Endothelial cell of umbilical vein (primary cell): ENCODE results near the gene TULP4. TPM values are rescaled to one million over a fixed set of nuclear protein-coding genes. Genes with fewer than 3 reads are reported as not detected.

Experiments used
- BruUV-seq: library from RNA; stranded (reverse); fragments of 400-500 nt; replicated peaks from 2 replicates; lab custom pipeline; 2021; lab: Mats Ljungman, UMichigan
- CTCF ChIA-PET: fragments of 300-600, 350-600 bp; sonication (Branson Sonifier 250); formaldehyde crosslinking; loops from one replicate; lab custom pipeline; 2021; ENCODE audit warnings: antibody characterized with exemption, inconsistent platforms; lab: Charles Lee
- POLR2A ChIA-PET: fragments of 300-600, 350-600 bp; sonication (Branson Sonifier 250); formaldehyde crosslinking; loops from one replicate; lab custom pipeline; 2021; ENCODE audit warnings: antibody characterized with exemption, inconsistent platforms; lab: Charles Lee
- DNase-seq: peaks from one replicate; pipeline ENCODE4 v3.0.0-alpha.2; 2011; ENCODE audit warnings: low read depth, low spot score
- FAIRE-seq: peaks from 2 replicates; lab custom pipeline; 2011; peaks lifted over from hg19 to GRCh38; lab: Jason Lieb, UNC
- H2AFZ ChIP-seq: 2 replicates; pipeline ENCODE4 v1.6.0; 2012; ENCODE audit warnings: low read depth, low read length, control low read depth, inconsistent platforms
- H3K27ac ChIP-seq: 2 replicates; pipeline ENCODE4 v1.5.1; 2011; ENCODE audit warnings: low read depth, mild to moderate bottlenecking, control low read depth, low read length, moderate library complexity; ENCODE audit not compliant: insufficient read depth
- H3K27me3 ChIP-seq, 2 experiments: 2 replicates each; pipeline versions ENCODE4 v1.6.0 to v1.6.1; 2011; ENCODE audit warnings: low read length in 2 of 2, mixed read lengths in 1 of 2; ENCODE audit not compliant: control insufficient read depth in 2 of 2, insufficient read depth in 2 of 2
- H3K36me3 ChIP-seq, 2 experiments: 2 replicates in 1 of 2; 3 replicates in 1 of 2; pipeline ENCODE4 v1.5.1; 2011; ENCODE audit warnings: low read length in 2 of 2, mild to moderate bottlenecking in 1 of 2, moderate library complexity in 1 of 2; ENCODE audit not compliant: control insufficient read depth in 2 of 2, insufficient read depth in 2 of 2; ENCODE audit errors: extremely low read depth in 1 of 2
- H3K4me1 ChIP-seq: 3 replicates; pipeline ENCODE4 v1.5.1; 2011; ENCODE audit warnings: mild to moderate bottlenecking, low read length; ENCODE audit not compliant: control insufficient read depth, insufficient read depth; ENCODE audit errors: extremely low read depth
- H3K4me2 ChIP-seq: 2 replicates; pipeline ENCODE4 v1.6.1; 2011; ENCODE audit warnings: low read length, control low read depth, mixed read lengths; ENCODE audit not compliant: insufficient read depth
- H3K4me3 ChIP-seq, 3 experiments: fragments of 200-600 bp in 1 of 3; sonication (generic), shearing (Covaris generic) in 1 of 3; replicated peaks in 1 of 3; 2 replicates each; pipeline ENCODE4 v1.5.1; 2011 to 2016; ENCODE audit warnings: control low read depth in 3 of 3, low read length in 3 of 3, mild to moderate bottlenecking in 2 of 3, inconsistent platforms in 1 of 3, low read depth in 1 of 3, moderate library complexity in 1 of 3; ENCODE audit not compliant: insufficient read depth in 1 of 3
- H3K79me2 ChIP-seq: 2 replicates; pipeline ENCODE4 v1.6.0; 2012; ENCODE audit warnings: low read length, inconsistent platforms; ENCODE audit not compliant: control insufficient read depth, insufficient read depth
- H3K9ac ChIP-seq: replicated peaks from 2 replicates; pipeline ENCODE3; 2011; ENCODE audit warnings: low read length, control low read depth; ENCODE audit not compliant: insufficient read depth; ENCODE audit errors: extremely low read depth
- H3K9me1 ChIP-seq: replicated peaks from 3 replicates; pipeline ENCODE4 v1.6.0; 2011; ENCODE audit warnings: mild to moderate bottlenecking, low read length; ENCODE audit not compliant: control insufficient read depth, insufficient read depth; ENCODE audit errors: extremely low read depth
- H3K9me3 ChIP-seq: replicated peaks from 2 replicates; pipeline ENCODE4 v1.5.1; 2012; ENCODE audit warnings: low read length, inconsistent platforms; ENCODE audit not compliant: control insufficient read depth, insufficient read depth
- H4K20me1 ChIP-seq: replicated peaks from 2 replicates; pipeline ENCODE3; 2011; ENCODE audit warnings: mild to moderate bottlenecking, low read length; ENCODE audit not compliant: control insufficient read depth, insufficient read depth; ENCODE audit errors: extremely low read depth
- EZH2 ChIP-seq: IDR thresholded peaks from 2 replicates; pipeline ENCODE4 v1.6.1; 2012; ENCODE audit warnings: borderline replicate concordance, low read depth, mild to moderate bottlenecking, moderate library complexity, low read length, inconsistent platforms; ENCODE audit not compliant: severe bottlenecking
- FOS ChIP-seq: IDR thresholded peaks from 2 replicates; pipeline ENCODE4 v1.6.1; 2011; ENCODE audit warnings: mild to moderate bottlenecking, low read length, moderate library complexity, borderline replicate concordance; ENCODE audit not compliant: insufficient read depth
- GATA2 ChIP-seq: IDR thresholded peaks from 2 replicates; pipeline ENCODE4 v1.7.0; 2011; ENCODE audit warnings: low read depth, mild to moderate bottlenecking, moderate library complexity, mixed read lengths, low read length; ENCODE audit not compliant: insufficient read length, insufficient read depth
- JUN ChIP-seq: IDR thresholded peaks from 2 replicates; pipeline ENCODE4 v1.6.1; 2011; ENCODE audit warnings: borderline replicate concordance, low read depth; ENCODE audit not compliant: insufficient read length, insufficient read depth
- MYC ChIP-seq: IDR thresholded peaks from one replicate; pipeline ENCODE4 v1.6.1; 2011; ENCODE audit warnings: mild to moderate bottlenecking, low read depth, low read length
- POLR2A ChIP-seq: IDR thresholded peaks from 2 replicates; pipeline ENCODE4 v1.6.1; 2012; ENCODE audit warnings: low read depth, mild to moderate bottlenecking, control low read depth, low read length
- POLR2AphosphoS5 ChIP-seq: IDR thresholded peaks from 2 replicates; pipeline ENCODE4 v1.6.1; 2012; ENCODE audit warnings: low read depth, mild to moderate bottlenecking, control low read depth, low read length, moderate library complexity; ENCODE audit not compliant: insufficient read depth
- dilution Hi-C: fragments of 300-500 bp; cut with MboI; formaldehyde crosslinking; loops from one replicate; pipeline ENCODE4 v1.15.0; 2019; ENCODE audit warnings: low sequenced_read_pairs; ENCODE audit not compliant: extremely low pct_ligation_motif_present
- intact Hi-C: fragments of 100-400 bp; cut with micrococcal nuclease; formaldehyde crosslinking; loops from one replicate; pipeline ENCODE4 v1.10.0; 2022
- polyA plus RNA-seq, 4 experiments: library from polyadenylated mRNA; depleted of rRNA in 3 of 4; stranded (reverse) in 3 of 4; unstranded in 1 of 4; fragments of >200 nt; gene quantifications; 2 replicates each; pipeline versions ENCODE4 v1.2.1 to v1.2.3, GENCODE V29; 2011 to 2012; ENCODE audit warnings: missing spikeins in 1 of 4
- total RNA-seq: library from RNA; stranded (reverse); gene quantifications from 2 replicates; pipeline ENCODE4 v1.2.3, GENCODE V29; 2021
- TF ChIP-seq, protein P1 (sequence below): IDR thresholded peaks from 2 replicates; pipeline ENCODE4 v1.6.1; 2011; ENCODE audit not compliant: insufficient read depth, insufficient read length
- TF ChIP-seq, protein P2 (sequence below), 2 donors: IDR thresholded peaks; 1 replicate in 1 of 2; 2 replicates in 1 of 2; pipeline ENCODE4 v1.5.1; 2011; ENCODE audit warnings: low read length in 2 of 2, mild to moderate bottlenecking in 2 of 2, moderate library complexity in 2 of 2, control low read depth in 1 of 2, inconsistent platforms in 1 of 2, low read depth in 1 of 2; ENCODE audit not compliant: insufficient read depth in 1 of 2; ENCODE audit errors: extremely low read depth in 1 of 2

The TULP4 gene
- total and polyA plus RNA-seq, 2 donors (not counting 3 experiments of a cell fraction or from before 2014, with no cell fraction given): 10.8 to 55.1 TPM

DNA sequence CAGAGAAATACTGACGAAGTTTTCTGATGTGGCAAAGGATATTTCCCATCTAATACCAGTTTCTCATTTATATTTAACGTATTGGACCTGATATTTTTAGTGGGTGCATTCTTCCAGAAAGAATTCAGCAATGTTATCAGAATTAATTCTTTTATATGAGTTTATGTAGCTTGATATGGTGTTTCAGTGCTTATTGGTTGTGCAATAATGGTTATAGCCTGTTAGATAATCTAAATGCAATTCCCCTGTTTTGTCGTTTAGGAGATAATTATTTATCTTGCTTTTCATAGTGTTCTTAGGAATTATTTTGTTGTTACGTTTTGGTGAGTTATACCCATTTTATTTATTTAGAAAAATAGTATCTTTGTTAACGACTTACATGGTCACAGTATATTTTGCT, 196.2 kb downstream of the TULP4 start:
- Histone ChIP-seq H3K27me3 (no peaks in the 10 kb centered on the region), H4K20me1 (no peaks in the 10 kb centered on the region), H3K27ac (no peak overlapping the region), H3K9ac (no peak overlapping the region), H3K79me2 (no peaks in the 10 kb centered on the region), H3K9me3 (no peaks in the 10 kb centered on the region), H3K4me2 (no peak overlapping the region), H3K36me3 (peaks cover 2% of the 10 kb centered on the region in 2 experiments), H3K4me3 (no peak overlapping the region), H3K9me1 (no peaks in the 10 kb centered on the region), H2AFZ (no peak overlapping the region), H3K4me1 (no peaks in the 10 kb centered on the region)
- no TSS peak for BruUV-seq
- no peak for TF ChIP-seq JUN
- no peak for TF ChIP-seq EZH2
- TF ChIP-seq MYC: no peak
- no peak for TF ChIP-seq POLR2AphosphoS5
- TF ChIP-seq POLR2A: no peak
- TF ChIP-seq, protein P1, sequence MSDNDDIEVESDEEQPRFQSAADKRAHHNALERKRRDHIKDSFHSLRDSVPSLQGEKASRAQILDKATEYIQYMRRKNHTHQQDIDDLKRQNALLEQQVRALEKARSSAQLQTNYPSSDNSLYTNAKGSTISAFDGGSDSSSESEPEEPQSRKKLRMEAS: no peak
- TF ChIP-seq GATA2: no peak
- TF ChIP-seq FOS: no peak
- TF ChIP-seq, protein P2, sequence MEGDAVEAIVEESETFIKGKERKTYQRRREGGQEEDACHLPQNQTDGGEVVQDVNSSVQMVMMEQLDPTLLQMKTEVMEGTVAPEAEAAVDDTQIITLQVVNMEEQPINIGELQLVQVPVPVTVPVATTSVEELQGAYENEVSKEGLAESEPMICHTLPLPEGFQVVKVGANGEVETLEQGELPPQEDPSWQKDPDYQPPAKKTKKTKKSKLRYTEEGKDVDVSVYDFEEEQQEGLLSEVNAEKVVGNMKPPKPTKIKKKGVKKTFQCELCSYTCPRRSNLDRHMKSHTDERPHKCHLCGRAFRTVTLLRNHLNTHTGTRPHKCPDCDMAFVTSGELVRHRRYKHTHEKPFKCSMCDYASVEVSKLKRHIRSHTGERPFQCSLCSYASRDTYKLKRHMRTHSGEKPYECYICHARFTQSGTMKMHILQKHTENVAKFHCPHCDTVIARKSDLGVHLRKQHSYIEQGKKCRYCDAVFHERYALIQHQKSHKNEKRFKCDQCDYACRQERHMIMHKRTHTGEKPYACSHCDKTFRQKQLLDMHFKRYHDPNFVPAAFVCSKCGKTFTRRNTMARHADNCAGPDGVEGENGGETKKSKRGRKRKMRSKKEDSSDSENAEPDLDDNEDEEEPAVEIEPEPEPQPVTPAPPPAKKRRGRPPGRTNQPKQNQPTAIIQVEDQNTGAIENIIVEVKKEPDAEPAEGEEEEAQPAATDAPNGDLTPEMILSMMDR (IDR thresholded peaks at IDR 0.05; ENCODE audit: extremely low read depth in 1 of 2, insufficient read depth in 1 of 2, low read depth in 1 of 2, low read length in 2 of 2): no peak
- no peak for DNase-seq
- ChIA-PET CTCF (interaction anchor here (1.4 kb wide), 1 partner anchor 11 kb away, joined by 8 read pairs; no protein-coding TSS in a partner anchor), POLR2A (no interaction called here)
- intact Hi-C loops: loop anchor here (5.0 kb wide), 1 partner anchor 89 kb away; no protein-coding TSS in a partner anchor
- no peak for FAIRE-seq
- dilution Hi-C loops: no loop called here
